OCI-LY7 (cell line): ENCODE measurements around the gene IRF1. TPM values are rescaled to one million over a fixed set of nuclear protein-coding genes. Genes with fewer than 3 reads are reported as not detected.

Experiments used
- BruUV-seq: library from RNA; stranded (reverse); fragments of 400-500 nt; replicated peaks from 2 replicates; lab custom pipeline; 2021; lab: Mats Ljungman, UMichigan
- CTCF ChIA-PET: fragments of 300-600 bp; sonication (Branson Sonifier 250); formaldehyde crosslinking; loops from one replicate; lab custom pipeline; 2022; ENCODE audit warnings: antibody characterized with exemption; ENCODE audit not compliant: unreplicated experiment; lab: Charles Lee
- POLR2A ChIA-PET: fragments of 300-600 bp; sonication (Branson Sonifier 250); formaldehyde crosslinking; loops from one replicate; lab custom pipeline; 2022; ENCODE audit warnings: antibody characterized with exemption; lab: Charles Lee
- DNase-seq: peaks from one replicate; pipeline ENCODE4 v3.0.0-alpha.2; 2015; ENCODE audit warnings: low spot score
- H2AFZ ChIP-seq: fragments of 200-600 bp; sonication (generic), shearing (Covaris generic); 2 replicates; pipeline ENCODE4 v1.6.1; 2014; ENCODE audit warnings: mild to moderate bottlenecking, antibody characterized with exemption, low read length, moderate library complexity
- H3K27ac ChIP-seq: fragments of 200-600 bp; sonication (generic); 2 replicates; pipeline ENCODE4 v1.5.1; 2014; ENCODE audit warnings: mixed run types, low read depth, mild to moderate bottlenecking, moderate library complexity, low read length, inconsistent platforms; ENCODE audit not compliant: poor library complexity, severe bottlenecking
- H3K36me3 ChIP-seq: fragments of 200-600 bp; sonication (generic); 2 replicates; pipeline ENCODE4 v1.6.1; 2014; ENCODE audit warnings: mild to moderate bottlenecking, antibody characterized with exemption, low read length, moderate library complexity, mixed read lengths; ENCODE audit not compliant: insufficient read depth
- H3K4me1 ChIP-seq: fragments of 200-600 bp; sonication (generic); 2 replicates; pipeline ENCODE4 v1.5.1; 2014; ENCODE audit warnings: mild to moderate bottlenecking, low read length; ENCODE audit not compliant: insufficient read depth, poor library complexity, severe bottlenecking
- H3K4me2 ChIP-seq: fragments of 200-600 bp; sonication (generic); 2 replicates; pipeline ENCODE4 v1.6.1; 2014; ENCODE audit warnings: mild to moderate bottlenecking, low read length
- H3K4me3 ChIP-seq: fragments of 200-600 bp; sonication (generic); 2 replicates; pipeline ENCODE4 v1.5.1; 2014; ENCODE audit warnings: mild to moderate bottlenecking, low read depth, low read length; ENCODE audit not compliant: poor library complexity, severe bottlenecking
- H3K79me2 ChIP-seq: fragments of 200-600 bp; sonication (generic); 2 replicates; pipeline ENCODE4 v1.6.1; 2016; ENCODE audit warnings: low read depth, mild to moderate bottlenecking, low read length, moderate library complexity, mixed read lengths; ENCODE audit not compliant: insufficient read depth
- H3K9me2 ChIP-seq: fragments of 200-600 bp; sonication (generic); 2 replicates; pipeline ENCODE4 v1.6.1; 2016; ENCODE audit warnings: mild to moderate bottlenecking, low read length, mixed read lengths; ENCODE audit not compliant: insufficient read depth
- H3K9me3 ChIP-seq: fragments of 200-600 bp; sonication (generic); 2 replicates; pipeline ENCODE4 v1.6.1; 2014; ENCODE audit warnings: mild to moderate bottlenecking, mixed run types, low read length, mixed read lengths
- H4K20me1 ChIP-seq: fragments of 200-600 bp; sonication (generic); 2 replicates; pipeline ENCODE4 v1.6.1; 2014; ENCODE audit warnings: mild to moderate bottlenecking, antibody characterized with exemption, low read length, moderate library complexity, mixed read lengths; ENCODE audit not compliant: insufficient read depth
- EZH2phosphoT487 ChIP-seq: fragments of 200-600 bp; sonication (generic); IDR thresholded peaks from 2 replicates; pipeline ENCODE4 v1.6.1; 2018; ENCODE audit warnings: low read depth, borderline replicate concordance, mild to moderate bottlenecking, mixed run types, antibody characterized with exemption, low read length, moderate library complexity, mixed read lengths
- intact Hi-C: fragments of 100-400 bp; cut with micrococcal nuclease; formaldehyde crosslinking; loops from one replicate; pipeline ENCODE4 v1.10.0; 2022; ENCODE audit not compliant: unreplicated experiment
- total RNA-seq, 2 experiments: library from RNA; depleted of rRNA in 1 of 2; stranded (reverse); fragments of >200 nt in 1 of 2; shearing (Covaris generic) in 1 of 2; gene quantifications; 2 replicates each; pipeline ENCODE4 v1.2.3, GENCODE V29; 2014 to 2022
- TF ChIP-seq, protein P1 (sequence below): fragments of 200-600 bp; sonication (generic); conservative IDR thresholded peaks from 2 replicates; pipeline ENCODE4 v1.5.1; 2014; ENCODE audit warnings: mild to moderate bottlenecking, antibody characterized with exemption, low read length, moderate library complexity, mixed read lengths

IRF1 gene
- total RNA-seq, 2 experiments from 2014 or later, result 24.8 to 39.4 TPM

DNA sequence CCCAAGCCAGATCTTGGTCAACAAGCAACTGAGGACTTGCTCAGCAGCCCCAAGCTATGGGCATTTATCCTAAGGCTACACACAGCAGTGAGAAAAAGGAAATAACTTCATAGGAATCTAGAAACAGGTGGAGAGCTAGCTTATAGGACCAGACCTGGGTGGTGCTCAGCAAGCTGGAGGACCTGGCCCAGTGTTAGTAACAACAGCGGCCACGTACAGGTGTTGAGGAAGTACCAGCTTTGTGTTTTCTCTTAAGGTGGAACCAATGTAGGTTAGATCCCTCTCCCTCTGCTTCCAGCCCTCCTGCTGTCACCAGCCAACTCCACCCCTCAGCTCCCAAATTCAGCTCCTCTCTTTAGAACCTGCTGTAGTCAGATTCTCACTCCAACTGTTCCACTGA, 43.4 kb downstream of the IRF1 start:
- intact Hi-C loops, result no loop called here
- H3K36me3 ChIP-seq, result no peaks in the 10 kb centered on the region; the same call in 1 of the 2 replicates
- CTCF ChIA-PET, result interaction anchor here (1.1 kb wide), 1 partner anchor 10 kb away, joined by 3 read pairs; no protein-coding TSS in a partner anchor
- H3K9me2 ChIP-seq, result no peaks in the 10 kb centered on the region
- no peak overlapping the region for H2AFZ ChIP-seq
- H3K4me2 ChIP-seq, result no peak overlapping the region
- no TSS peak for BruUV-seq
- H3K4me1 ChIP-seq, result peaks cover 9% of the 10 kb centered on the region
- POLR2A ChIA-PET, result interaction anchor here (0.5 to 1.5 kb wide), 11 partner anchors 9 to 623 kb away, joined by 3 to 12 read pairs (median 4); no protein-coding TSS in a partner anchor
- H3K4me3 ChIP-seq, result no peak overlapping the region
- H3K27ac ChIP-seq, result no peak overlapping the region
- H4K20me1 ChIP-seq, result no peaks in the 10 kb centered on the region
- no peak for DNase-seq
- TF ChIP-seq, protein P1, sequence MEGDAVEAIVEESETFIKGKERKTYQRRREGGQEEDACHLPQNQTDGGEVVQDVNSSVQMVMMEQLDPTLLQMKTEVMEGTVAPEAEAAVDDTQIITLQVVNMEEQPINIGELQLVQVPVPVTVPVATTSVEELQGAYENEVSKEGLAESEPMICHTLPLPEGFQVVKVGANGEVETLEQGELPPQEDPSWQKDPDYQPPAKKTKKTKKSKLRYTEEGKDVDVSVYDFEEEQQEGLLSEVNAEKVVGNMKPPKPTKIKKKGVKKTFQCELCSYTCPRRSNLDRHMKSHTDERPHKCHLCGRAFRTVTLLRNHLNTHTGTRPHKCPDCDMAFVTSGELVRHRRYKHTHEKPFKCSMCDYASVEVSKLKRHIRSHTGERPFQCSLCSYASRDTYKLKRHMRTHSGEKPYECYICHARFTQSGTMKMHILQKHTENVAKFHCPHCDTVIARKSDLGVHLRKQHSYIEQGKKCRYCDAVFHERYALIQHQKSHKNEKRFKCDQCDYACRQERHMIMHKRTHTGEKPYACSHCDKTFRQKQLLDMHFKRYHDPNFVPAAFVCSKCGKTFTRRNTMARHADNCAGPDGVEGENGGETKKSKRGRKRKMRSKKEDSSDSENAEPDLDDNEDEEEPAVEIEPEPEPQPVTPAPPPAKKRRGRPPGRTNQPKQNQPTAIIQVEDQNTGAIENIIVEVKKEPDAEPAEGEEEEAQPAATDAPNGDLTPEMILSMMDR, result no peak
- no peak for TF ChIP-seq EZH2phosphoT487
- H3K9me3 ChIP-seq, result no peaks in the 10 kb centered on the region
- no peaks in the 10 kb centered on the region for H3K79me2 ChIP-seq

DNA sequence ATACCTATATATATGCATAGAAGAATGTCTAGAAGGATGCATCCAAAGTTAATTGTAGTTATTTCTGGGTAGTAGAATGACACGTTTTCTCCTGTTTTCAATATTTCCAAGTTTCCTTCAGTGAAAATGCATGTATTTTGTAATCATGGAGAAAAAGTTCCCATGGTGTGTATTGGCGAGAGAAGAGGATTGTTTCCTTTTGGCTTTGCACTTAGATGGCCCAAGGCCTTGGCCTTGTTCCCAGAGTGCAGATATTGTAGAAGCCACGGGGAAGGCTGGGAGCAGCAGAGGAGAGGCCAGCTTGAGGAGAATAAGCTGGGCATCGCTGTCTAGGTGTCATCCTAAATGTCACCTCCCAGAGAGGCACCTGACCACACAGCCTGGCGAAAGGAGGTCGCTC, 44.0 kb downstream of the IRF1 start:
- H3K9me2 ChIP-seq, result no peaks in the 10 kb centered on the region
- no peak for DNase-seq
- no peaks in the 10 kb centered on the region for H3K79me2 ChIP-seq
- POLR2A ChIA-PET, result interaction anchor here (0.5 to 1.5 kb wide), 8 partner anchors 8 to 421 kb away, joined by 3 to 12 read pairs (median 4); no protein-coding TSS in a partner anchor
- H3K4me2 ChIP-seq, result no peak overlapping the region
- BruUV-seq, result no TSS peak
- CTCF ChIA-PET, result interaction anchor here (1.1 kb wide), 1 partner anchor 10 kb away, joined by 3 read pairs; no protein-coding TSS in a partner anchor
- H3K9me3 ChIP-seq, result no peaks in the 10 kb centered on the region
- H2AFZ ChIP-seq, result no peak overlapping the region
- intact Hi-C loops, result no loop called here
- no peak overlapping the region for H3K27ac ChIP-seq
- H4K20me1 ChIP-seq, result no peaks in the 10 kb centered on the region
- TF ChIP-seq, protein P1, result no peak
- H3K4me1 ChIP-seq, result peaks cover 9% of the 10 kb centered on the region
- no peaks in the 10 kb centered on the region; the same call in 1 of the 2 replicates for H3K36me3 ChIP-seq
- H3K4me3 ChIP-seq, result no peak overlapping the region

DNA sequence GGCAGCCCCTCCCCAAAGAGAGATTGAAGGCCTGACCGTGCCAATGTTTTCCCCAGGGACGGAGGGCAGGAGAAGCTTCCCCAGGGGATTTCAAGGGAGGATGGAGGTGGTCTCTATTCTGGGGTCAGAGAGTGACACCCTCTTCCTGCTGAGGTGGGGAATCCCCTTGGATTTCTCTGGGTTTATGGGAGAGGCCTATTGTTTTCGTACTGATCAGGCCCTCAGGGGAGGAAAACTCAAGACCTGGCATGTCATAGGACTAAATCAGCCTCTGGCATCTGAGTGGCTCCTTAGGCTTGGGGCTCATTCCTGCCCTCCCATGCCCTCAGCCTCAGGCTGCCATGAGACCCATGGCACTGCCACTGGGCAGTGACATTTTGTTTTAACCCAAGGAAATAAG, 44.6 kb downstream of the IRF1 start:
- no peaks in the 10 kb centered on the region for H4K20me1 ChIP-seq
- H2AFZ ChIP-seq, result no peak overlapping the region
- intact Hi-C loops, result no loop called here
- ChIA-PET POLR2A (interaction anchor here (1.0 kb wide), 1 partner anchor 10 kb away, joined by 3 read pairs; no protein-coding TSS in a partner anchor), CTCF (no interaction called here)
- H3K4me2 ChIP-seq, result no peak overlapping the region
- H3K36me3 ChIP-seq, result no peaks in the 10 kb centered on the region; the same call in 1 of the 2 replicates
- no peak overlapping the region for H3K4me3 ChIP-seq
- BruUV-seq, result no TSS peak
- no peak overlapping the region for H3K27ac ChIP-seq
- no peaks in the 10 kb centered on the region for H3K79me2 ChIP-seq
- no peak for TF ChIP-seq EZH2phosphoT487
- TF ChIP-seq, protein P1, result no peak
- H3K9me2 ChIP-seq, result no peaks in the 10 kb centered on the region
- H3K4me1 ChIP-seq, result peaks cover 9% of the 10 kb centered on the region
- DNase-seq, result no peak
- H3K9me3 ChIP-seq, result no peaks in the 10 kb centered on the region
